Inferior parietal cortex (tissue), 1 donor: ENCODE data around the gene PPP1R14B.
"Not testable (repeated sequence)": the region's sequence is repeated elsewhere in the genome, so short reads cannot be mapped to it uniquely, and the experiment has no call there.

ENCODE experiments used
- DNase-seq: peaks from one replicate; pipeline ENCODE4 v3.0.0-alpha.2; 2016; ENCODE audit errors: extremely low spot score

PPP1R14B gene

DNA sequence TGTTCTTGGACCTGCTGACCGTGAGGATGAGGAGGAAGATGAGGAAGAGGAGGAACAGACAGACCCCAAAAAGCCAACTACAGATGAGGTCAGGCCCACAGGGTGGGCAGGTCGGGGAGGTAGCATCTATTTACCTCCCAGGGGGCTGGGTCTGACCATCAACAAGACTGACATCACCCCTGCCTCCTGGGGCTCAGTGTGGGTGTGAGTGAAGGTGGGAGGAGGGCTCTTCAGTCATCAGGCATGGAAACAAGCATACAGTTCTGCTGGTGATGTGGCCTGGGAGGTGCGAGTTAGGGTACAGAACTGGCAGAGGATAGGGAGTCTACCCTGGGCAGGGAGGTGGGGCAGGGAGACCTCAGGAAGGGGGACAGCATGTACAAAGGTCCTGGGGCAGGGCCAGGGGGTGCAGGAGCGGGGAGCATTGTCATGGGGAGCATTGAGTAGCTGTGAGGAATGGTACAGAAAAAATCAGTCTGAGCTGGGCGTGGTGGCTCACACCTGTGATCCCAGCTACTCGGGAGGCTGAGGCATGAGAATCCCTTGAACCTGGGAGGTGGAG is 13.5 kb upstream of the PPP1R14B start:
- no peak for DNase-seq

- no peak for DNase-seq
Observed at GRCh38 chr11:64259533-64260067, 12.9 kb upstream of the PPP1R14B start.

DNA sequence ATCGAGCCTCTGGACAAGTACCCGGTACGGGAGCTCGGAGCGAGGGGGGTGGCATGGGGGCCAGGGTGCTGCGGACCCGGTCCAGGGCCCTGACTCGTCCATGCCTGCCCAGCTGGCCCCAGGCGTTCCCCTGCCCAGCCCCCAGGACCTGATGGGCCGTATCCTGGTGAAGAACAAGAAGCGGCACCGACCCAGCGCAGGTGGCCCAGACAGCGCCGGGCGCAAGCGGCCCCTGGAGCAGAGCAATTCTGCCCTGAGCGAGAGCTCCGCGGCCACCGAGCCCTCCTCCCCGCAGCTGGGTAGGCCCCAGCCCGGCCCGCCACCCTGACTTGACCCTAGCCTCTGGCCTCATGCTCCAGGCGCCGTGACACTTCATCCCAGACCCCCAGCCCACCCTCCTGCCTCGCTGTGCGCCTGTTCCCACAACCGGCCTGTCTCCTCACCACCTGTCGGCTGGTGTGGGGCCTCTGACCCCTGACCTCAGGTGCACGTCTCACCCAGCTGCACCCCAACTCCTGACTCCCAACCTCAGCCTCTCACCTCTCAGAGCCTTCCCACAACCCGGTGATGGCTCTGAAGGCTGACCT is 12.3 kb upstream of the PPP1R14B start:
- DNase-seq, result no peak

DNA sequence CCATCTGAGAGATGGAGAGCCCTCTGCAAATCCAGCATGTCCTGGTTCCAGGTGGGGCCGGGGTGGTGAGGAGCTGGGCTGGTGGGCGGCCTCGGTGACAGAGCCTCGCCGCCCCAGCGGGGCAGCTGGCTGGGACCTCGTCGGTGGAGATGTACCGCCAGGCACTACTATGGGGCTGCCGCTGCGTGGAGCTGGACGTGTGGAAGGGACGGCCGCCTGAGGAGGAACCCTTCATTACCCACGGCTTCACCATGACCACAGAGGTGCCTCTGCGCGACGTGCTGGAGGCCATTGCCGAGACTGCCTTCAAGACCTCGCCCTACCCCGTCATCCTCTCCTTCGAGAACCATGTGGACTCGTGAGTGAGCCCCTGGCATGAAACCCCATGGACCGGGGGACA is 11.6 kb upstream of the PPP1R14B start:
- no peak for DNase-seq

DNA sequence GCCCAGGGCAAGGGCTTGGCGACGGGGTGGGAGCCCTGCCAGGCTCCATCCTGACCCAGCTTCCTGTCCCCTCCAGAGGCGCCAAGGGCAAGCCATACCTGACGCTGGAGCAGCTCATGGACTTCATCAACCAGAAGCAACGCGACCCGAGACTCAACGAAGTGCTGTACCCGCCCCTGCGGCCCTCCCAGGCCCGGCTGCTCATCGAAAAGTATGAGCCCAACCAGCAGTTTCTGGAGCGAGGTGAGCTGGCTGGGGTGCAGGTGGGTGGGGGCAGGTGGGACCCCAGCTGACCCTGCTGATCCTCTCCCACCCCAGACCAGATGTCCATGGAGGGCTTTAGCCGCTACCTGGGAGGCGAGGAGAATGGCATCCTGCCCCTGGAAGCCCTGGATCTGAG is 9.6 kb upstream of the PPP1R14B start:
- no peak for DNase-seq

- DNase-seq, result no peak
Observed at GRCh38 chr11:64255135-64256128, 8.7 kb upstream of the PPP1R14B start.

- DNase-seq, result no peak
Observed at GRCh38 chr11:64254326-64254725, 7.6 kb upstream of the PPP1R14B start.

- DNase-seq, result no peak
Observed at GRCh38 chr11:64253481-64253880, 6.7 kb upstream of the PPP1R14B start.

GRCh38 chr11:64253043-64253442 is 6.3 kb upstream of the PPP1R14B start:
- no peak for DNase-seq

- no peak for DNase-seq
Observed at GRCh38 chr11:64252003-64252872, 5.5 kb upstream of the PPP1R14B start.

- DNase-seq, result no peak
Observed at GRCh38 chr11:64251753-64252002, 4.9 kb upstream of the PPP1R14B start.

- DNase-seq, result peak; percentile 51
Observed at GRCh38 chr11:64251016-64251752, 4.4 kb upstream of the PPP1R14B start, which contains the start of gene PLCB3. Gene PLCB3 (plus strand): TSS chr11:64251530. CDS start chr11:64251650, 120 bp downstream.

GRCh38 chr11:64250415-64251015 is 3.8 kb upstream of the PPP1R14B start:
- DNase-seq, result no peak

- no peak for DNase-seq
Observed at GRCh38 chr11:64249563-64250414, 3.0 kb upstream of the PPP1R14B start.

- no peak for DNase-seq
Observed at GRCh38 chr11:64249038-64249437, 2.3 kb upstream of the PPP1R14B start.

- DNase-seq, result no peak
Observed at GRCh38 chr11:64248578-64248977, 1.8 kb upstream of the PPP1R14B start.

- DNase-seq, result no peak
Observed at GRCh38 chr11:64247729-64248531, 1.2 kb upstream of the PPP1R14B start.

DNA sequence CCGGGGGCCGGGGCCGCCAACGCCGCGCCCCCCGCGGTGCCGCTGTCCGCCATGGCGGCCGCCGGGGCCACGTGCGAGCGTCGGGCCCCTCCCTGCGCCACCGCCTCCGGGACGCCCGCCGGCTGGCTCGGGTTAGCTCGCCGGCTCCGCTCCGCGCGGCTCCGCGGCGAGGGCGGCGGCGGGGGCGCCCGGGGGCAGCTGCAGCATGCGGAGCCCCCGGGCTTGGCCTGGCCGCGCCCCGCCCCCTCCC is 197 bp downstream of the PPP1R14B start:
- DNase-seq, result not testable (repeated sequence)
